ENCODE measurements around the gene KLRC4.

KLRC4 gene

DNA sequence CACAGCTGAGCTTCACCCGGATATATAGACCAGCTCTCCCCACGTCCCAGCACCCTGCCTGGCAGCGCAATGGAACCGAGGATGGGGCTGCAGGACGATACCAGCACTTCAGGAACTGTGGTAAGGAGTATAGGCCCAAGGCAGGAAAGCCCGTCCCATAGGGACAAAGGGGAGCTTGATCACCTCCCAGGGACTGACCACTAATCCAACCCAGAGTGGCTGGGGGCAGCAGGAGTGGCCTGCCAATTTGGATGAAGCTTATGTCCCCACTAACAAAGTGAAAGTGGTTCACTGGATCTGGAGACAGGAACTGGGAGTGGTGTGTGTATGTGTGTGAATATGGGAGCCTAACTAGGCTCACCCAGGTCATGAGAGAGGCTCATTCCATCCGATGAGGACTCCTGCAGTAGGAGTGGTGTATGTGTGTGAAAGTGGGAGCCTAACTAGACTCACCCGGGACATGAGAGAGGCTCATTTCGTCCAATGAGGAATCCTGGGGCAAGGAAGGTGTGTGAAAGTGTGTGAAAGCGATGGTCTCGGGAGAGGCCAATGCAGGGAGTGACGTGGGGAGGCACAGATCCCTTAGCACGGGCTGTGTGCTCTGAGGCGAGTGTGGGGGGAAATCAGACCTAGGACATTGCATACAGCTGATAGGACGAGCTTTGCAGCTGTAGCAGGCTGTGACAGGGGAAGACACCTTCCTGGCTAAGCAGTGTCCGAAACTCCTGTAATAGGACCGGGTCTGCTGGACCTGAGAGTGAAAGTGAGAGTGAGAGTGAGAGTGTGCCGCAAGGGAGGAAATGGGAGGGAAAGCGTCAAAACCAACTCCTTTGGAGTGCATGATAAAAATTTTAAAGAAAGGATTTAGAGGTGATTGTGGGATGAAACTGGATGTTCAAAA lies 45.4 kb downstream of the KLRC4 start:
- no peak for DNase-seq (ENCODE audit: low read depth)
- peak overlapping the region; percentile 55 for H3K4me3 ChIP-seq (ENCODE audit: control insufficient read depth, low read depth, low read length)
- TF ChIP-seq, protein P1, sequence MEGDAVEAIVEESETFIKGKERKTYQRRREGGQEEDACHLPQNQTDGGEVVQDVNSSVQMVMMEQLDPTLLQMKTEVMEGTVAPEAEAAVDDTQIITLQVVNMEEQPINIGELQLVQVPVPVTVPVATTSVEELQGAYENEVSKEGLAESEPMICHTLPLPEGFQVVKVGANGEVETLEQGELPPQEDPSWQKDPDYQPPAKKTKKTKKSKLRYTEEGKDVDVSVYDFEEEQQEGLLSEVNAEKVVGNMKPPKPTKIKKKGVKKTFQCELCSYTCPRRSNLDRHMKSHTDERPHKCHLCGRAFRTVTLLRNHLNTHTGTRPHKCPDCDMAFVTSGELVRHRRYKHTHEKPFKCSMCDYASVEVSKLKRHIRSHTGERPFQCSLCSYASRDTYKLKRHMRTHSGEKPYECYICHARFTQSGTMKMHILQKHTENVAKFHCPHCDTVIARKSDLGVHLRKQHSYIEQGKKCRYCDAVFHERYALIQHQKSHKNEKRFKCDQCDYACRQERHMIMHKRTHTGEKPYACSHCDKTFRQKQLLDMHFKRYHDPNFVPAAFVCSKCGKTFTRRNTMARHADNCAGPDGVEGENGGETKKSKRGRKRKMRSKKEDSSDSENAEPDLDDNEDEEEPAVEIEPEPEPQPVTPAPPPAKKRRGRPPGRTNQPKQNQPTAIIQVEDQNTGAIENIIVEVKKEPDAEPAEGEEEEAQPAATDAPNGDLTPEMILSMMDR (IDR thresholded peaks at IDR 0.05; ENCODE audit: control insufficient read depth, insufficient read depth, low read depth, low read length, missing control alignments), result no peak

DNA sequence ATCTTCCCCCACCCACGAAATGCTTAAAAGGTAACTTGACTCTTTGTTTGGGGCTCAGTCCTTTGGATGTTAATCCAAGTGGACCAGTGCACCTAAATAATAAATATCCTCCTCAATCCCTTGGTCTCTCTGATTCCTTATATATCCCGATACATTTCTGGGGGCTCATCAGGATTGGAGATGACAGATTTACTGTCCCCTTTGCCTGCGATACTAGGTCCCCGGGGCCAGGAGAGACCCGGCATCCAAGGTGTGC lies 46.0 kb downstream of the KLRC4 start:
- DNase-seq (ENCODE audit: low read depth), result no peak
- TF ChIP-seq, protein P1 (IDR thresholded peaks at IDR 0.05; ENCODE audit: control insufficient read depth, insufficient read depth, low read depth, low read length, missing control alignments), result no peak
- no peak overlapping the region for H3K4me3 ChIP-seq (ENCODE audit: control insufficient read depth, low read depth, low read length)

DNA sequence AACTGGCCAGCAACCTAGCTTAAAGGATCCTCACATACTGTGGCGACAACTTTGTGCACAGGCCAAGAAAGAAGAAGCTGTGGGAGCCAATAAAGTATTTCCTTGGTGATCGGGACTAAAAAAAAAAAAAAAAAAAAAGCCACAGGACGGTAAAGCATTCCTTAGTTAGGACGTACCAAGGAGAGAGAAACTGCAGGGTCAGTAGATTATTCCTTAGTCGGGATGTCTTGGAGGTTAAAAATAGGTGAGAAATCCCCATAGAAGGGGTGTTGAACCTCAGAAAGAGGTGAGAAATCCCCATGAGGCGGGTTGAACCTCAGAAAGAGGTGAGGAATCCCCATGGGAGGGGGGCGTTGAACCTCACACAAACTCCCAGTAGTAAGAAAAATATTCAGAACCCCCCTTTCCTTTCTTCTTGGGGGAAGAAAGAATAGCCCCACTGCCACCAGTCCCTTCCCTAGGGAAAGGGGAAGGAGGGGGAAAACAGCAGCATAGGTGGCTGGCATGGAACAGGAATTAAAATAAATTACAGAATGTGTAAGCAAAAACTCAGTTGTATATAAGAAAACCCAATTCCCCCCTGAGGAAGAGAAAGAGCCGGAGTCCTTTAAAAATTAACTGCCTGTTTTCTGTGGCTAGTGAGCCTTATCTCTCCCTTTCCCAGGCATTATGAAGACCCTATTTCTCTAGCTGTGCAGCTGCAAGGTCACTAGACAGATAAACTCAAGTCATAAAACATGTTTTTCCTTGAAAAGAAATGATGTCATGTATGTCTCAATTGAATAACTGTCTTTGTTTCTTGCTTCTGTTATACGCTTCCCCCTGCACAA lies 46.5 kb downstream of the KLRC4 start:
- H3K4me3 ChIP-seq (ENCODE audit: control insufficient read depth, low read depth, low read length), result no peak overlapping the region
- TF ChIP-seq, protein P1 (IDR thresholded peaks at IDR 0.05; ENCODE audit: control insufficient read depth, insufficient read depth, low read depth, low read length, missing control alignments), result no peak
- no peak for DNase-seq (ENCODE audit: low read depth)

DNA sequence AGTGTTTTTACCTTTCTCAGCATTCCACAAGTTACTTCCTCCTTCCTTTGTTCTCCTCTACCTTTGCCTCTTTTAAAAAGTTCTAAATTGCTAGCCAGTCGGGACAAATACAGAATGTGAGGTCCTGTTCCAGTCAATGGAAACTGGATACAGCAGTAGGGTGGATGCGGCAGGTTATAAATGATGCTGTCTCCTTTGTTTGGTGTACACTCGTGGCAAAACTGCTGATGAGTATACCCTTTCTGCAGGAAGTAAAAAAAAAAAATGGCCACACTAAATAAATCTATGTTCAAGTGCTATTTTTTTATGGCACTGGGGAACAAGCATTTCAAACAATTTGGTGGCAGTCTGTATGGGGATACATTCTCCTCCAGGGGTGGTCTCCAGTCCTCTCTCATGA lies 47.2 kb downstream of the KLRC4 start:
- no peak for DNase-seq (ENCODE audit: low read depth)
- TF ChIP-seq, protein P1 (IDR thresholded peaks at IDR 0.05; ENCODE audit: control insufficient read depth, insufficient read depth, low read depth, low read length, missing control alignments), result no peak
- H3K4me3 ChIP-seq (ENCODE audit: control insufficient read depth, low read depth, low read length), result no peak overlapping the region

DNA sequence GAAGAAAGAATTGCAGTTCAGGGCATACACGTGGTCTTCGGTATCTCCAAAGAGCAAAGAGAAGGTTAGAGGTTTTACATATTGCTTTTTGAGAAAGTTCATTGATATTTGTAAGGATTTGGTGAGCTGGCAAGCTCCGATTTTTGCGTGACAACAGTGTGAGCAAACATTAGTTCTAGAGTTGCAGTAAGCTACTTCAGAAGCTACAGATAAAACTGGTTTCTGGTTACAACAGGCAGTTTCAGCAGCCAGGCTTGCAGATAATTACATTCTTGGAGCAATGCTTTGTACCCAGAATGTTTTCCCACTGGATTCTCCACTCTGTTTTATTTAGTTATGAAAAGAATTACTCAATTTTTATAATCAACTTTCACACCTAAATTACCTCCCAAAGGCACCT lies 47.9 kb downstream of the KLRC4 start:
- DNase-seq (ENCODE audit: low read depth), result no peak
- TF ChIP-seq, protein P1 (IDR thresholded peaks at IDR 0.05; ENCODE audit: control insufficient read depth, insufficient read depth, low read depth, low read length, missing control alignments), result no peak
- H3K4me3 ChIP-seq (ENCODE audit: control insufficient read depth, low read depth, low read length), result no peak overlapping the region

DNA sequence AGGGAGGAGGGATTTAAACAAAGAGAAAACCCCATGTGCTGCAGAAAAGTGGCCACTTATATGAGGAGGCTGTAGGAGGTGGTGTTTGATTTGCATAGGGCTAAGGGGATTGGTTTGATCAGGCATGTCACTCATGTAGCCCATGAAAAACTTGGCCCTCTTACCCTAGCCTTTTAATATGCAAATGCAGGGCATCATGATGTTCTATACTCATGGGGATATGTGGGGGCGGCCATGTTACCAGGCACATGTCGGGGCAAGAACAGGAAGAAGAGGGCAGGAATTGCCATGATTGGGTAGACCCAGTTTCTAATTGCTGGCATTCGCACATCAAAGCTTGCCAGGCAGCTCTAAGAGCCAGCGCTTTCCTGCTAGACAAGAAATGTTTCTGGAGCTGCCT lies 48.5 kb downstream of the KLRC4 start:
- H3K4me3 ChIP-seq (ENCODE audit: control insufficient read depth, low read depth, low read length), result no peak overlapping the region
- TF ChIP-seq, protein P1 (IDR thresholded peaks at IDR 0.05; ENCODE audit: control insufficient read depth, insufficient read depth, low read depth, low read length, missing control alignments), result no peak
- no peak for DNase-seq (ENCODE audit: low read depth)
